Stimulated activated CD8-positive, alpha-beta memory T cell treated with anti-CD3 and anti-CD28 coated beads, Interleukin-12 subunit alpha, Interleukin-12 subunit beta, amount 100 ng/mL, for 4 hours (primary cell): Measurements from ENCODE around the gene CIAO2B.
"Not testable (repeated sequence)": the region's sequence is repeated elsewhere in the genome, so short reads cannot be mapped to it uniquely, and the experiment has no call there.

Experiments
- DNase-seq: peaks from one replicate; pipeline ENCODE4 v3.0.0-alpha.2; 2020; ENCODE audit warnings: low read depth

CIAO2B gene

DNA sequence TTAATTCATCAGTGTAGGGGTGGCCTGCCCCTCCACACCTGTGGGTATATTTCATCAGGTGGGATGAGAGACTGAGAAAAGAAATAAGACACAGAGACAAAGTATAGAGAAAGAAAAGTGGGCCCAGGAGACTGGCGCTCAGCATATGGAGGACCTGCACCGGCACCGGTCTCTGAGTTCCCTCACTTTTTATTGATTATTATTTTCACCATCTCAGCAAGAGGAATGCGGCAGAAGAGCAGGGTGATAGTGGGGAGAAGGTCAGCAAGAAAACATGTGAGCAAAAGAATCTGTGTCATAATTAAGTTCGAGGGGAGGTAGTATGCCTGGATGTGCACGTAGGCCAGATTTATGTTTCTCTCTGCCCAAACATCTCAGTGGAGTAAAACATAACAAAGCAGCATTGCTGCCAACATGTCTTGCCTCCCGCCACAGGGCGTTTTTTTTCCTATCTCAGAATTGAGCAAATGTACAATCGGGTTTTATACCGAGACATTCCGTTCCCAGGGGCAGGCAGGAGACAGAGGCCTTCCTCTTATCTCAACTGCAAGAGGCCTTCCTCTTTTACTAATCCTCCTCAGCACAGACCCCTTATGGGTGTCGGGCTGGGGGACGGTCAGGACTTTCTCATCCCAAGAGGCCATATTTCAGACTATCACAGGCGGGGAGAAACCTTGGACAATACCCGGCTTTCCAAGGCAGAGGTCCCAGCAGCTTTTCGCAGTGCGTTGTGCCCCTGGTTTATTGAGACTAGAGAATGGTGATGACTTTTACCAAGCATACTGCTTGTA lies 21.4 kb upstream of the CIAO2B start:
- DNase-seq: not testable (repeated sequence)

DNA sequence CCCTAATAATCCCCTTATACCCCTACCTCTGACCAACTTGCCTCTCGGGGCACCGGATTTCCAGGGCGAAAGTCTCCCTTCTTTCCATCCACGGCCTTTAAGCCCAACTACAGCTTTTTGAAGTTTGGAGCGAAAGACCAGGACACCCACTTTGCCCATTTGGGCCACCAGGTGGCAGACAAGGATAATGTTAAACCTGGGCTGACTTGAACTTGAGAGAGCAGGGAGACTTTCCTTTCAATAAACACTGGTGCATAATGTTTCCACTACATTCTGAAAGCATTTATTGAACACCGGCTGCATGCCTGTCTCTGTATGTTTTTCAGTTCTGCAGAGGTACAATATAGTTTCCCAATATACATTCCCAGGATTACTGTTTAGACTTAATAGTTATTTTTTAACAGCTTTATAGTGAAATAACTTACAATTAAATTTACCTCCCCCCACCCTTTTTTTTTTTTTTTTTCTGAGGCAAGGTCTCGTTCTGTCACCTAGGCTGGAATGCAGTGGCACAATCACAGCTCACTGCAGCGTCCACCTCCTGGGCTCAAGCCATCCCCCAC lies 20.0 kb upstream of the CIAO2B start:
- peak; percentile 39 for DNase-seq

DNA sequence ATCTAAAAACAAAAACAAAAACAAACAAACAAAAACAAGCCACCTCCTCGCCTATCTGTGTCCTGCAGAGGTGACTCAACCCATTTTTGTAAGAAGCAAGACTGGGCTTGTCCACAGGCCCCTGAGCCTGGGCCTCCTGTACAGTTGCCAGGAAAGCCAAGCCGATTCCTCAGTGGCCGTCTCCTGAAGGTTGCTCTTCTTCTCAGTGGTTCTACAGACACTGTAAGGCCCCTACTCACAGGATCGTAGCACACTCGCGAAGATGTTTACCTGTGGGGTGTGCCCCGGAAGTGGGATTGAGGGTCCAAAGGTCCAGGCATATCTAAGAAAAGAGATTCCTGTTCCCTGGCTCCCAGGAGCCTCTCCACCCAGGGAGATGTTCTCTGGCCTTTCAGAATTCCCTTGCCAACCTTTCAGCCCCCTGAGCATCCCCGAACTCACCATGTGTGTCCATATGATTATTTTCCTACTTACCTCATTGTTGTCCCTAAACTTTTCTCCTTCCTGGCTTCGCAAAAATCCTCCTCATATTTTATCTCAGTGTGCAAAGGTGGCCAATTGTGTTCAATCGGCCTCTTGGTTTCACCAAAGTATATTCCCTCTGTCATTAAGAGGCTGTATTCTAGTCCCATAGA lies 19.4 kb upstream of the CIAO2B start:
- DNase-seq: no peak

DNA sequence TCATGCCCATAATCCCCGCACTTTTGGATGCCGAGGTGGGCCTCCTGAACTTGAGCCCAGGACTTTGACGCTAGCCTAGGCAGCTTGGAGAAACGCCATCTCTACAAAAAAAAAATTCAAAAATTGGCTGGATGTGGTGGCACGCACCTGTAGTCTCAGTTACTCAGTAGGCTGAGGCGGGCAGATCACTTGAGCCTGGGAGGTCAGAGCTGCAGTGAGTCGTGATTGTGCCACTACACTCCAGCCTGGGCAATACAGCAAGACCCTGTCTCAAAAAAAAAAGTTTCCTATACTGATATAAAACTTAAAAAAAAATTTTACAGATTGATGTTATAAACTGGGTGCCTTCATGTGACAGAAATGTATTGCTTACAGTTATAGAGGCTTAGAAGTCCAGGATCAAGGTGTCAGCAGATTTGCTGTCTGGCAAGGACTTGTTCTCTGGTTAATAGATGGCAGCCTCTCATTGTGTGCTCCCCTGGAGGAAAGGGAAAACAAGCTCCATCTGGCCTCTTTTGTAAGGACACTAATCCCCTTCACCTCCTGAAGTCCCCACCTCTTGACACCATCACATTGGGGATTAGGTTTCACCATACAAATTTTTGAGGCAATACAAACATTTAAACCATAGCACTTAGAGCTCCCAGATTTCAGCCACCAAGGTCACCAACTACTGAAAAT lies 18.4 kb upstream of the CIAO2B start:
- no peak for DNase-seq

DNA sequence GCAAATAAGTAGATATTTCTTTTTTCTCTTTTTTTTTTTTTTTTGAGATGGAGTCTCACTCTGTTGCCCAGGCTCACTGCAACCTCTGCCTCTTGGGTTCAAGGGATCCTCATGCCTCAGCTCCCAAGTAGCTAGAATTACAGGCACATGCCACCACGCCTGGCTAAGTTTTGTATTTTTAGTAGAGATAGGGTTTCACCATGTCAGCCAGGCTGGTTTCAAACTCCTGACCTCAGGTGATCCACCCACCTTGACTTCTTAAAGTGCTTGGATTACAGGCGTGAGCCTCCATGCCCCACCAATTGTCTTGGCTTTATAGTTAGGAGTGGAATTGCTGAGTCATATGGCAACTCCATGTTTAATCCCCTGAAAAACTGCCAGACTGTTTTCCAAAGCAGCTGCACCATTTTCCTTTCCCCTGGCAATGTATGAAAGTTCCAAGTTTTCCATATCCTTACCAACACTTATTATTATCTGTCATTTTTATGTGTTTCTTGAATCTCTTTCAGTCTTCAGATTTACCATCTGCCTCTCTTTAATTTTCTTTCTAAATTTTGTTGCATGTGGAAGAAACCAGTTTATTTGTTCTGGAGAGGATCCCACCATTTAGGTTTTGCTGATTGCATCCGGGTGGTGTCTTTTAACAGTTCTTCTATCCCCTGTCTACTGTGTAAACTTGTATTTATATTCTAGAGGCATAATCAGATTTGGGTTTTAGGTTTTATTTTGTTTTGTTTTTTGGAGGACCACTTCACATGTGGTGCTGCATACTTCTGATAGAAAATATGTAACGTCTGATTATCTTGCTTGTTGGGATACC lies 17.0 kb upstream of the CIAO2B start:
- DNase-seq: no peak

DNA sequence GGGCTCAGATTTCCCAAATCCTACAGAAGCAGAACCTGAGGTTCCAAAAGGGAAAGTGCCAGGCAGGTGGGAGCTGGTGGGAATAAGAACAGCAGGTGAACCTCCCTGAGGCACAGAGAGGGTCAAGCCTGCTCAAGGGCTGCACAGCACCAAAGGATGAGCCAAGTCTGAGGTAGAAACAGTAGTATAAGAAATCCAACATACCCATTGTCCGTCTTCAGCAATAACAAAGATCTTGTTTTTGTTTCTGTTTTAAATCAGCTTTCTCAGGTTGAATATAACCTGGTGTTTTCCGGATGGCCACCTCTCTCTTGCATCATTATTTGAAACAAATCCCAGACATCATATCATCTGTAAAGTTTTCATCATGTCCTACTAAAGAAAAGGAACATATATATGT lies 16.2 kb upstream of the CIAO2B start:
- DNase-seq: no peak

DNA sequence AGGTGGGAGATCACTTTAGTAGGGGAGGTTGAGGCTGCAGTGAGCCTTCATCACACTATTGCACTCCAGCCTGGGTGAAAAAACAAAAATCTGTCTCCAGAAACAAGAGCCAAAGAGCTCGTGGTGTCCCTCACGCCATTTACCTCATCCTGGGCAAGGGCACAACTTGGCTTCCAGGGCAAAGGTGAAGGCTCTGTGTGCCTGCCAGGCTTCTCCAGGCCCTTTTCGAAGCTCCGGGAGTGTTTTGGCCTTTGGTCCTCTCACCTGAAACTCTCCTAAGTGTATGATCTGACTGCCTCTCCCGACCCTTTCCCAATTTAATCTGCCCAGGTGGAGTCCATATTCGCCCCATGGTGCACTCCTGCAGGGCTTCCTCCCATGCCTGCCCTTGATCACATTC lies 15.3 kb upstream of the CIAO2B start:
- DNase-seq: no peak

DNA sequence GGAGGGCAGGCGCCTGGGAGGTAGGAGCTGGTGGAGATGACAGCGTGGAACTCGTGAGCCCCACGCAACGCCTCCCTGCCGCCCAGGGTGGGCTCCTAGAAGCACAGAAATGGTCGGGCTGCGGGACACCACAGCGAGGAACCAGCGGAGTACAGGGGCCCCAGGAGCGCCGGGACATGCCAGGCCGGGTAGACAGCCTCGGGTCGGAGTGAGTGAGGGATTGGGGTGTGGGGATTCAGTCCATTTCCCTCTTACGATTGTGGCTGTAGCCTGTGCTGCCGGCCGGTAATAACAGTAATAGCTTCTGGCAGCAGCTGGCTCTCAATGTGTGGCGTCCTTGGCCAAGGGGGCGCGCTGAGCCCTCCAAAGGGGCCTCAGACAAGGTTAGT lies 14.6 kb upstream of the CIAO2B start:
- DNase-seq: no peak

DNA sequence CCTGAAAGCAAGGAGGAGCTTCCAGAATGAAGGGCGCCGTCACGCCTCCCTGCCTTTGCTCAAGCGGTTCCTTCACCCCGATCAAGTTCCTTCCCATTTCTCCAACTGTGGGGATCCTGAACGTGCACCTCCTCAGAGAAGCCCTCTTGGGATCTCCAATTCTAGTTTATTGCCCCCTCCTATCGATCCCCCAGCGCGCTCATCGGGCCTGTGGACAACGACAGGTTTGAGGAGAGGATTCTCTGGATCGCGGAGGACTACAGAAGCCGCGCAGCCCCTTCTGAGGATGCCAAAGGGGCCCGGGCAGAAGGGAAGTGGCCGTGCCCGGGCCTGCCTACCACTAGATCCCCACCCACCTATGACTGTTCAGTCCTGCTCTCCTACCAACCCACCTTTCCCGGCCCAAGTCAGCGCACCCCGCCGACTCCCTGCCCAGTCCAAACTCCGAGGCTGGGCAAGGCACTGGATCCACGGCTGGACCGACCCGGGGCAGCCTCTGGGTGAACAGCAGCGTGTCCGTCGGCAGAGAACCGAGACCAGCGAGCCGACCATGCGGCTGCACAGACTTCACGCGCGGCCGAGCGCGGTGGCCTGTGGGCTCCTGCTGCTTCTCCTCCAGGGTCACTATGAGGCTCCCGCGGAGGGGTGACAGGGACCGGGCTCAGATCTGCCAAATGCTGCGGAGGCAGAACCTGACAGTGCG lies 14.1 kb upstream of the CIAO2B start:
- DNase-seq: no peak

DNA sequence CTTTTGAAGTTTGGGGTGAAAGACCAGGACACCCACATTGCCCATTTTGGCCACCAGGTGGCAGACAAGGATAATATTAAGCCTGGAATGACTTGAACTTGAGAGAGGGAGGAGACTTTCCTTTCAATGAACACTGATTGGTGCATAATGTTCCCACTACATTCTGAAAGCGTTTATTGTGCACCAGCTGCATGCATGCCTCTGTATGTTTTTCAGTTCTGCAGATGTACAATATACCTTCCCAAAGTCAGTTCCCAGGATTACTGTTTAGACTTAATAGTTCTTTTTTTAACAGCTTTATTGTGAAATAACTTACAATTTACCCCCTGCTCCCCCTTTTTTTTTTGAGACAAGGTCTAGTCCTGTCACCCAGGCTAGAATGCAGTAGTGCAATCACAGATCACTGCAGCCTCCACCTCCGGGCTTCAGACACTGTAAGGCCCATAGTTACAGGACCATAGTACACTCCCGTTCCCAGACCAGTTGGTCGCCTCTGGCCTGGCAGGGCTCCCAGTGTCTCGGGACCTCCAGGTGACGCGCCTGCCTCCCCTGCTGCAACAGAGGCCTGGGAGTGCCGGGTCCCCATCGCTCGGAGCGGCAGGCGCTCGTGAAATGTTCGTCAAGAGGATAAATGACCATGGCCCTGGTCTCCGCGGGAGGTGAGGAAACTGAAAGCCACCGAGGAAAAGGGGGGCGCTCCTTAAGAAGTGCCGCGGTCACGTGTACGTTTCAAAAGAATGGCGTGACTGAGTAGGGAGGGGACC lies 13.3 kb upstream of the CIAO2B start:
- peak; percentile 61 for DNase-seq

DNA sequence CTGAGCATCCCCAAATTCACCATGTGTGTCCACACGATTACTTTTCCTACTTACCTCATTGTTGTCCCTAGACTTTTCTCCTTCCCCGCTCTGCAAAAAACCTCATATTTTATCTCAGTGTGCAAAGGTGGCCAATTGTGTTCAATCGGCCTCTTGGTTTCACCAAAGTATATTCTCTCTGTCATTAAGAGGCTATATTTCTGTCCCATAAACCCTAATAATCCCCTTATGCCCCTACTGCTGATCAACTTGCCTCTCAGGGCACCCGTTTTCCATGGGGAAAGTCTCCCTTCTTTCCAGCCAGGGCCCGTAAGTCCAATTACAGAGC lies 12.7 kb upstream of the CIAO2B start:
- DNase-seq: no peak

DNA sequence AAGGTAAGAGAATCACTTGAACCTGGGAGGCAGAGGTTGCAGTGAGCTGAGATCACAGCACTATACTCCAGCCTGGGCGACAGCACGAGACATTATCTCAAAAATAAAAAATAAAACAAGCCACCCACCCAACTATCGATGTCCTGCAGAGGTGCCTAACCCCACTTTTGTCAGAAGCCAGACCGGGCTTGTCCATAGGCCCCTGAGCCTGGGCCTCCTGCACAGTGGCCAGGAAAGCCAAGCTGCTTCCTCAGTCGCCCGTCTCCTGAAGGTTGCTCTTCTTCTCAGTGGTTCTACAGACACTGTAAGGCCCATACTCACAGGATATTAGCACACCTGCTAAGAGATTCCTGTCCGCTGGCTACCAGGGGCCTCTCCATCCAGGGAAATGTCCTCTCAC lies 12.3 kb upstream of the CIAO2B start:
- DNase-seq: no peak

DNA sequence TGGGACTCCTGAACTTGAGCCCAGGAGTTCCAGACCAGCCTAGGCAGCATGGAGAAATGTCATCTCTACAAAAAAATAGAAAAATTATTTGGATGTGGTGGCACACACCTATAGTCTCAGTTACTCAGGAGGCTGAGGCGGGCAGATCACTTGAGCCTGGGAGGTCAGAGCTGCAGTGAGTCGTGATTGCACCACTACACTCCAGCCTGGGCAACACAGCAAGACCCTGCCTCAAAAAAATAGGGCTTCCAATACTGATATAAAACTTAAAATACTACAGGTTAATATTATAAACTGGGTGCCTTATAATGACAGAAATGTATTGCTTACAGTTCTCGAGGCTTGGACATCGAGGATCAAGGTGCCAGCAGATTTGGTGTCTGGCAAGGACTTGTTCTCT lies 11.7 kb upstream of the CIAO2B start:
- no peak for DNase-seq

DNA sequence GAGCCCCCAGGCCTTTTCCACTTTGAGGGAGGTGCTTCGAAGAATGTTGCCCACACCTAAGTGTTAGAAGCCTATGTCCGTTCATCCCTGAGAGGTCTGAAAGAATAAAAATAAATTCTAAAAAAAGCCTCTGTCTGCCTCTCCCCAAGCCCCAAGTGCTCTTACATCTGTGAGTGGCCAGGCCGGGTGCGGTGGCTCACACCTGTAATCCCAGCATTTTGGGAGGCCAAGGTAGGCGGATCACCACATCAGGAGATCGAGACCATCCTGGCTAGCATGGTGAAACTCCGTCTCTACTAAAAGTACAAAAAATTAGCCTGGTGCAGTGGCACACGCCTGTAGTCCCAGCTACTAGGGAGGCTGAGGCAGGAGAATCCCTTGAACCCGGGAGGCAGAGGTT lies 10.8 kb upstream of the CIAO2B start:
- not testable (repeated sequence) for DNase-seq

DNA sequence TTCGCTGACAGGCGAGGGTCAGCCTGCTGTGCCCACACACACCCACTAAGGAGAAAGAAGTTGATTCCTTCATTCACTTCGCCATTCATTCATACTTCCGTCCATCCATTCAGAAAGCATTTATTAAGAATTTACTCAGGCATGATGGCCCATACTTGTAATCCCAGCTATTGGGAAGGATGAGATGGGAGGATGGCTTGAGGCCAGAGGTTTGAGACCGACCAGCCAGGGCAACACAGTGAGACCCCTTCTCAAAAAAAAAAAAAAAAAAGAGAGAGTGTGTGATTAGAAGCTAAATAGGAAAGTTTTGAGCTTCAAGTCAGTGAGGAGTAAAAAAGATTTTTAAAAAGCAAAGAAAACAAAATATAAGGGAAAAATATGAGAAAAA lies 9.8 kb upstream of the CIAO2B start:
- no peak for DNase-seq

DNA sequence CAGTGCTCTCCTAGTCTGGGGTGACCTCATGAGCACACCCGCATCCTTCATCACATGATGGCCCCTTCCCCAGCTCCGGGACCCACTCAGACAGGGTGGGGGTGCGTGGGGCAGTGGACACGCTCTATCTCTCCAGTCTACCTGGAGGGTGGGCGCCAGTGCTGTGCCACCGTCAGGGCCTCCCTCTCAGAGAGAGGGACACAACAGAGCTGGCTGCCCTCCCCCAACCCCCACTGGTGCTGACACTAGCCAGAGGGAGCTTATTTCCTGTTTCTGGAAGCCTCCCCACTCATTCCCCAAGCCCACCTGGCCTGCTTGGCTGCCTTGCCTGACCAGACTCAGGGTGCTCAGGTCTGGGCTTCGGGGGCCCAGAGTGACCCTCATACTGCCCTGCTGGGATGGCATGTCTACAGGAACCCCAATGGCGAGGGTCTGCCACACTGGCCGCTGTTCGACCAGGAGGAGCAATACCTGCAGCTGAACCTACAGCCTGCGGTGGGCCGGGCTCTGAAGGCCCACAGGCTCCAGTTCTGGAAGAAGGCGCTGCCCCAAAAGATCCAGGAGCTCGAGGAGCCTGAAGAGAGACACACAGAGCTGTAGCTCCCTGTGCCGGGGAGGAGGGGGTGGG lies 9.3 kb upstream of the CIAO2B start:
- DNase-seq: no peak

DNA sequence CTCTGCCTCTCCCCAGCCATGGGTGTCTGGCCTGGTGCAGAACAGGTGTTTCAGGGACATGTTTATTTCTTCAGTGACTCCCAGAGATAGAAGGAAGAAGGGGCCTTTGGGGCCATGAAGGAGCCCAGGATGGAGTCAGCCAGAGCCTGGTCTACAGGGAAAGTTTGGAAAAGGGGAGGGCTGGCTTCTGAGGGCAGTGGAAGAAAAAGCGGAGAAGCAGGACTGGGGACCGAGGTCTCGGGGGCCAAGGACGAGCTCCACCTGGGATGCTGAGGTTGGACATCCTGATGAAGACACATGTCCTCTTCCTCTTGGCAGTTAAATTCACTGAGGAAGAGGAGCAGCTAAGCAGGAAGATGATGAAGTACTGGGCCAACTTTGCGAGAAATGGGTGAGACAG lies 8.8 kb upstream of the CIAO2B start:
- DNase-seq: no peak

DNA sequence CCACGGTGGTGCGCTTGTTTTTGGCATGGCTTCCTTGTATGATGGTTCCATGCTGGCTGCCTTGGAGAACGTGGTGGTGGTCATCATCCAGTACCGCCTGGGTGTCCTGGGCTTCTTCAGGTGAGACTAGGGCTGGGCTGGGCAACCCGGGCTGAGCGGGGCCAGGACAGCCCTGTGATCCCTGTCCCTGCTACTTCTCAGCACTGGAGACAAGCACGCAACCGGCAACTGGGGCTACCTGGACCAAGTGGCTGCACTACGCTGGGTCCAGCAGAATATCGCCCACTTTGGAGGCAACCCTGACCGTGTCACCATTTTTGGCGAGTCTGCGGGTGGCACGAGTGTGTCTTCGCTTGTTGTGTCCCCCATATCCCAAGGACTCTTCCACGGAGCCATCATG lies 6.0 kb upstream of the CIAO2B start:
- no peak for DNase-seq

DNA sequence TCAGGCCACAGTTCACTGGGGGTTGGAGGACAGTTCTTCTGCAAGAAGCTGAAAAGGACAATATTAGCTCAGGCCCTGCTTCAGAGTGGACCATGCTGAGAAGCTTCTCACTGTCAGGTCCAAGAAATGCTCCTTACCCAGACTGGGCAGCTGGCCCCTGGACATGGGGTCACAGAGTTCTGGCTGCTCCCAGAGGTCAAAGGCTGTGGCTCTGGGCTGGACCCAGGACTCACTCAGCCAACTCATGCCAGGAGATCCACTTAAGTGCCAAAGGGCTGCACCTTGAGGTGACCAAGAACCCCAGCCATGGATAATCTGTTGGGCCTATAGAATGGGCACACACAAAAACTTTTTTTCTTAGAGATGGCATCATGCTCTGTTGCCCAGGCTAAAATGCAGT lies 5.2 kb upstream of the CIAO2B start:
- DNase-seq: no peak

DNA sequence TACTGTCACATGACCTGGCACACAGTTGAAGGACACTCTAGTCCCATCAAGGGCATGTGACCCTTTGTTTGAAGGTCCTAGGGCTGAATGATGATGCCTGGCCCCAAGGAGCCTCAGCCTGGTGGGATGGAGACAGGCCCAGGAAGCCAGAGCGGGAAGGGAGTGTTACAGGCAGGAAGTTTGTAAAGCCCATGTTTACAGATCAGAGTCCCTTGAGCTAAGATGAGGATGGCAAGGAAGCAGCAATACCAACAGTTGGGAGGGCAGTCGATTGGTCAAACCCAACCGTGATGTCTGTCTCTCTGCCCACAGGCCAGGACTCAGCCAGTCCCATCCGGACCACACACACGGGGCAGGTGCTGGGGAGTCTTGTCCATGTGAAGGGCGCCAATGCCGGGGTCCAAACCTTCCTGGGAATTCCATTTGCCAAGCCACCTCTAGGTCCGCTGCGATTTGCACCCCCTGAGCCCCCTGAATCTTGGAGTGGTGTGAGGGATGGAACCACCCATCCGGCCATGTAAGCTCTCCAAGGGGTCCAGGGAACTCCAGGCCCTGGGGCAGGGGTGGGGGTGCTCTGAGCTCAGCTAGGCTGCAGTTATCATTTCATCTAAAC lies 3.6 kb upstream of the CIAO2B start:
- DNase-seq: no peak
